ENCODE data around the gene TPRKB. TPM values are rescaled to one million over a fixed set of nuclear protein-coding genes. Genes with fewer than 3 reads are reported as not detected.
"Not testable (repeated sequence)": the region's sequence is repeated elsewhere in the genome, so short reads cannot be mapped to it uniquely, and the experiment has no call there.

The TPRKB gene
- total and polyA plus RNA-seq, 2 donors (not counting 1 experiment from before 2014, with no cell fraction given) = 24.3 to 31.2 TPM

- H2AFZ ChIP-seq (ENCODE audit: insufficient read depth, low read depth, low read length, poor library complexity, severe bottlenecking); H3K27ac ChIP-seq (ENCODE audit: low read length in 2 of 2); ATAC-seq (ENCODE audit: low read depth): not testable (repeated sequence)
These were observed 19.4 kb downstream of the TPRKB start for GRCh38 chr2:73717695-73718094.

GRCh38 chr2:73717251-73717606, 19.9 kb downstream of the TPRKB start:
- ATAC-seq (ENCODE audit: low read depth) (no peak), DNase-seq (no peak)
- H3K4me1 Mint-ChIP-seq = no peaks in the 10 kb centered on the region
- Histone ChIP-seq H3K4me2 (replicated peaks; ENCODE audit: low read depth, low read length, poor library complexity, severe bottlenecking) (no peak overlapping the region), H3K4me3 (ENCODE audit: control extremely low read depth in 1 of 5, extremely low read depth in 1 of 5, insufficient read depth in 1 of 5, low read depth in 2 of 5, low read length in 4 of 5) (no peak overlapping the region), H3K36me3 (replicated peaks in 1 of 2; ENCODE audit: control extremely low read depth in 1 of 2, control insufficient read depth in 1 of 2, extremely low read depth in 1 of 2, insufficient read depth in 2 of 2, low read length in 1 of 2) (no peaks in the 10 kb centered on the region), H3K9me3 (ENCODE audit: control extremely low read depth in 1 of 3, control insufficient read depth in 2 of 3, insufficient read depth in 1 of 3, low read length in 2 of 3) (peaks cover 0 to 18% (median 5%) of the 10 kb centered on the region in 3 donors), H3K27ac (ENCODE audit: low read length in 2 of 2) (no peak overlapping the region), H3K27me3 (replicated peaks in 1 of 4; ENCODE audit: control extremely low read depth in 1 of 4, control insufficient read depth in 3 of 4, insufficient read depth in 4 of 4, low read length in 3 of 4) (peaks cover 0 to 5% (median 4%) of the 10 kb centered on the region in 4 experiments), H4K20me1 (ENCODE audit: control insufficient read depth, insufficient read depth, low read length, poor library complexity, severe bottlenecking) (no peaks in the 10 kb centered on the region), H3K4me1 (ENCODE audit: control insufficient read depth in 2 of 2, insufficient read depth in 2 of 2, low read length in 2 of 2) (no peaks in the 10 kb centered on the region), H2AFZ (ENCODE audit: insufficient read depth, low read depth, low read length, poor library complexity, severe bottlenecking) (no peak overlapping the region), H3K79me2 (ENCODE audit: control insufficient read depth, insufficient read depth, low read length) (no peaks in the 10 kb centered on the region), H3K9ac (ENCODE audit: low read length) (no peak overlapping the region)
- no peak for TF ChIP-seq CTCF (IDR thresholded peaks at IDR 0.05)
- TF ChIP-seq EZH2 (IDR thresholded peaks at IDR 0.05; ENCODE audit: borderline replicate concordance, insufficient read depth, low read depth, low read length, poor library complexity, severe bottlenecking) = no peak
- H3K9me3 Mint-ChIP-seq (ENCODE audit: insufficient read depth) = peaks cover 5% of the 10 kb centered on the region
- ChIA-PET POLR2A (no interaction called here), CTCF (no interaction called here)
- H3K27ac Mint-ChIP-seq = no peak overlapping the region
- peaks cover 28% of the 10 kb centered on the region for H3K27me3 Mint-ChIP-seq
- intact Hi-C loops (cut with micrococcal nuclease) = no loop called here
- no peak overlapping the region for H3K4me3 Mint-ChIP-seq

More at GRCh38 chr2:73717695-73718094, 19.4 kb downstream of the TPRKB start:
- WGBS (ENCODE audit: insufficient coverage) = 100% methylated on average over 1 of the region's 4 CpGs
- intact Hi-C loops (cut with micrococcal nuclease); H3K4me1 Mint-ChIP-seq; H3K4me3 Mint-ChIP-seq; H3K4me3 ChIP-seq (ENCODE audit: control extremely low read depth in 1 of 5, extremely low read depth in 1 of 5, insufficient read depth in 1 of 5, low read depth in 2 of 5, low read length in 4 of 5); H3K27ac Mint-ChIP-seq; H3K4me2 ChIP-seq (replicated peaks; ENCODE audit: low read depth, low read length, poor library complexity, severe bottlenecking); H3K79me2 ChIP-seq (ENCODE audit: control insufficient read depth, insufficient read depth, low read length); H3K9ac ChIP-seq (ENCODE audit: low read length); H3K4me1 ChIP-seq (ENCODE audit: control insufficient read depth in 2 of 2, insufficient read depth in 2 of 2, low read length in 2 of 2); H4K20me1 ChIP-seq (ENCODE audit: control insufficient read depth, insufficient read depth, low read length, poor library complexity, severe bottlenecking); DNase-seq; POLR2A ChIA-PET; H3K9me3 Mint-ChIP-seq (ENCODE audit: insufficient read depth); CTCF ChIA-PET; H3K27me3 ChIP-seq (replicated peaks in 1 of 4; ENCODE audit: control extremely low read depth in 1 of 4, control insufficient read depth in 3 of 4, insufficient read depth in 4 of 4, low read length in 3 of 4); H3K36me3 ChIP-seq (replicated peaks in 1 of 2; ENCODE audit: control extremely low read depth in 1 of 2, control insufficient read depth in 1 of 2, extremely low read depth in 1 of 2, insufficient read depth in 2 of 2, low read length in 1 of 2): not testable (repeated sequence)
- peaks cover 24% of the 10 kb centered on the region for H3K27me3 Mint-ChIP-seq
- H3K9me3 ChIP-seq (ENCODE audit: control extremely low read depth in 1 of 3, control insufficient read depth in 2 of 3, insufficient read depth in 1 of 3, low read length in 2 of 3) = peaks cover 0 to 18% (median 5%) of the 10 kb centered on the region in 3 donors
